GM12878 (cell line): ENCODE results near the gene TLCD2. TPM values are rescaled to one million over a fixed set of nuclear protein-coding genes. Genes with fewer than 3 reads are reported as not detected.

Experiments
- BRCA1 ChIP-seq: IDR thresholded peaks from 2 replicates; pipeline ENCODE4 v1.6.1; 2011; ENCODE audit warnings: low read depth, low read length, improper control_type of control experiment
- HDAC2 ChIP-seq: fragments of 200-600 bp; sonication (generic); IDR thresholded peaks from 2 replicates; pipeline ENCODE4 v1.6.1; 2017
- JUND ChIP-seq: IDR thresholded peaks from 2 replicates; pipeline ENCODE4 v1.6.1; 2012; ENCODE audit warnings: low read depth, mild to moderate bottlenecking, low read length, improper control_type of control experiment, moderate library complexity
- POLR2AphosphoS5 ChIP-seq: IDR thresholded peaks from 2 replicates; pipeline ENCODE4 v1.6.1; 2011; ENCODE audit warnings: mild to moderate bottlenecking, low read length, inconsistent platforms
- RBBP5 ChIP-seq: fragments of 200-600 bp; sonication (generic); conservative IDR thresholded peaks from 2 replicates; pipeline ENCODE4 v1.6.1; 2016
- RUNX3 ChIP-seq: IDR thresholded peaks from 2 replicates; pipeline ENCODE4 v1.6.1; 2012; ENCODE audit warnings: low read length, inconsistent platforms
- ZBED1 ChIP-seq: IDR thresholded peaks from 2 replicates; pipeline ENCODE4 v1.6.1; 2016; ENCODE audit warnings: borderline replicate concordance
- polyA plus RNA-seq, 11 experiments: library from polyadenylated mRNA; depleted of rRNA in 4 of 11; unstranded in 6 of 11; stranded (reverse) in 5 of 11; fragments of >200 nt; fragmentation: Nextera tagmentation in 4 of 11; fragmentation: Illumina TruSeq in 1 of 11; extraction: Ambion mirVana in 4 of 11; extraction: Trizol in 1 of 11; gene quantifications; 1 replicate in 1 of 11; 2 replicates in 10 of 11; pipeline versions ENCODE4 v1.2.1 to v1.2.3, GENCODE V29; 2011 to 2016; ENCODE audit warnings: inconsistent platforms in 2 of 11, missing spikeins in 2 of 11, low read depth in 1 of 11
- total RNA-seq, 4 experiments: library from RNA; depleted of rRNA in 3 of 4; stranded (reverse); fragments of >200 nt in 3 of 4; fragmentation: Illumina TruSeq in 1 of 4; extraction: Trizol in 1 of 4; gene quantifications; 2 replicates each; pipeline versions ENCODE4 v1.2.1 to v1.2.3, GENCODE V29; 2013 to 2021
- TF ChIP-seq, protein P1 (sequence below): fragments of 450-650 bp; IDR thresholded peaks from 2 replicates; pipeline ENCODE4 v1.6.1; 2016; ENCODE audit warnings: mild to moderate bottlenecking, moderate library complexity, borderline replicate concordance
- TF ChIP-seq, protein P2 (sequence below): fragments of 450-650 bp; IDR thresholded peaks from 2 replicates; pipeline ENCODE4 v1.6.1; 2016; ENCODE audit warnings: mild to moderate bottlenecking
- TF ChIP-seq, protein P3 (sequence below): fragments of 450-650 bp; IDR thresholded peaks from 2 replicates; pipeline ENCODE4 v1.6.1; 2018; ENCODE audit warnings: borderline replicate concordance, mild to moderate bottlenecking; ENCODE audit not compliant: partially characterized antibody
- TF ChIP-seq, protein P4 (sequence below): fragments of 450-650 bp; IDR thresholded peaks from 2 replicates; pipeline ENCODE4 v1.6.1; 2014; ENCODE audit warnings: mild to moderate bottlenecking
- TF ChIP-seq, protein P5 (sequence below): IDR thresholded peaks from 2 replicates; pipeline ENCODE4 v1.6.1; 2011; ENCODE audit warnings: low read depth, low read length, improper control_type of control experiment, borderline replicate concordance
- TF ChIP-seq, protein P6 (sequence below): fragments of 450-650 bp; conservative IDR thresholded peaks from 2 replicates; pipeline ENCODE4 v1.6.1; 2017; ENCODE audit warnings: mild to moderate bottlenecking, moderate library complexity
- TF ChIP-seq, protein P7 (sequence below): fragments of 150-350 bp; IDR thresholded peaks from 2 replicates; pipeline ENCODE4 v1.6.1; 2014; ENCODE audit warnings: mild to moderate bottlenecking, low read depth, low read length

The TLCD2 gene
- total and polyA plus RNA-seq, 10 of the 15 experiments (the other 5 are each of a cell fraction or from before 2014, with no cell fraction given): 0.02 to 0.15 (median 0.05) TPM; not detected in 2

DNA sequence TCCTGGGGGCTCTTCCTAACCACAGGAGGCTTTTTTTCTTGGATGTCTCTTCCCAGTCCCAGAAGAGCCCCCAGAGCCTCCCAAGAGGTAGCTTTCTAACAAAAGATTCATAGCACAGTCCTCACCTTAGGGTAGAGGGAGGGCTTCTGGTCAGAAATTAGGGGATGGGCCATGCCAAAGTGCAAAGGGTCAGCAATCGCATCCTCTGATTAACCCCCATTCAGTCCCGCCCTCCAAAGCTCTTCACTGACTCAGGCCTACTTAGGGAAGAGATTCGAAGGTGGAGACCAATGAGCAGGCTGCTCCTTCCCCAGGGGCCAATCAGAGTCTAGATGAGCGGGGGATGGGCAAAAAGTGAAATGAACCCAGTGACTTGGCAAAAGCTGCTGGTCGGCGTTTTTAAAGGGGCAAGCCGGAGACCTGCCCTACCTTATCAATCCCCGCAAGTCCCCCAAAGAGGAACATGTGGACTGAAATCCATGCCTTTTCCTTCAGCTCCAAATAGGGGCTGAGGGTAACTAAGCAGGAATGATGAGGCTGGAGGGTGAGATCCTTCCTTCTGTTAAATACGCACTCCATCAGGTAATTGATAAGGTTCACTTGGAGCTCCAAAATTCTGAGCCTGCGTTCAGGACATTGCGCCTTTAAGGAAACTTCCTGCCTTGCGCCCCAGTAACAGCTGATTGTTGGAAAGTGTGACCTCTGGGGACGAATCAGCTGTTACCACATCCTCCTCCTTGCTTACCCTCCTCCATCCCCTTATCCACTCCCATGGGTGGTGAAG is 6.9 kb upstream of the TLCD2 start (continued):
- TF ChIP-seq, protein P1, sequence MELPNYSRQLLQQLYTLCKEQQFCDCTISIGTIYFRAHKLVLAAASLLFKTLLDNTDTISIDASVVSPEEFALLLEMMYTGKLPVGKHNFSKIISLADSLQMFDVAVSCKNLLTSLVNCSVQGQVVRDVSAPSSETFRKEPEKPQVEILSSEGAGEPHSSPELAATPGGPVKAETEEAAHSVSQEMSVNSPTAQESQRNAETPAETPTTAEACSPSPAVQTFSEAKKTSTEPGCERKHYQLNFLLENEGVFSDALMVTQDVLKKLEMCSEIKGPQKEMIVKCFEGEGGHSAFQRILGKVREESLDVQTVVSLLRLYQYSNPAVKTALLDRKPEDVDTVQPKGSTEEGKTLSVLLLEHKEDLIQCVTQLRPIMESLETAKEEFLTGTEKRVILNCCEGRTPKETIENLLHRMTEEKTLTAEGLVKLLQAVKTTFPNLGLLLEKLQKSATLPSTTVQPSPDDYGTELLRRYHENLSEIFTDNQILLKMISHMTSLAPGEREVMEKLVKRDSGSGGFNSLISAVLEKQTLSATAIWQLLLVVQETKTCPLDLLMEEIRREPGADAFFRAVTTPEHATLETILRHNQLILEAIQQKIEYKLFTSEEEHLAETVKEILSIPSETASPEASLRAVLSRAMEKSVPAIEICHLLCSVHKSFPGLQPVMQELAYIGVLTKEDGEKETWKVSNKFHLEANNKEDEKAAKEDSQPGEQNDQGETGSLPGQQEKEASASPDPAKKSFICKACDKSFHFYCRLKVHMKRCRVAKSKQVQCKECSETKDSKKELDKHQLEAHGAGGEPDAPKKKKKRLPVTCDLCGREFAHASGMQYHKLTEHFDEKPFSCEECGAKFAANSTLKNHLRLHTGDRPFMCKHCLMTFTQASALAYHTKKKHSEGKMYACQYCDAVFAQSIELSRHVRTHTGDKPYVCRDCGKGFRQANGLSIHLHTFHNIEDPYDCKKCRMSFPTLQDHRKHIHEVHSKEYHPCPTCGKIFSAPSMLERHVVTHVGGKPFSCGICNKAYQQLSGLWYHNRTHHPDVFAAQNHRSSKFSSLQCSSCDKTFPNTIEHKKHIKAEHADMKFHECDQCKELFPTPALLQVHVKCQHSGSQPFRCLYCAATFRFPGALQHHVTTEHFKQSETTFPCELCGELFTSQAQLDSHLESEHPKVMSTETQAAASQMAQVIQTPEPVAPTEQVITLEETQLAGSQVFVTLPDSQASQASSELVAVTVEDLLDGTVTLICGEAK: peak; percentile 45; the same call in 1 of the 2 replicates
- TF ChIP-seq, protein P2, sequence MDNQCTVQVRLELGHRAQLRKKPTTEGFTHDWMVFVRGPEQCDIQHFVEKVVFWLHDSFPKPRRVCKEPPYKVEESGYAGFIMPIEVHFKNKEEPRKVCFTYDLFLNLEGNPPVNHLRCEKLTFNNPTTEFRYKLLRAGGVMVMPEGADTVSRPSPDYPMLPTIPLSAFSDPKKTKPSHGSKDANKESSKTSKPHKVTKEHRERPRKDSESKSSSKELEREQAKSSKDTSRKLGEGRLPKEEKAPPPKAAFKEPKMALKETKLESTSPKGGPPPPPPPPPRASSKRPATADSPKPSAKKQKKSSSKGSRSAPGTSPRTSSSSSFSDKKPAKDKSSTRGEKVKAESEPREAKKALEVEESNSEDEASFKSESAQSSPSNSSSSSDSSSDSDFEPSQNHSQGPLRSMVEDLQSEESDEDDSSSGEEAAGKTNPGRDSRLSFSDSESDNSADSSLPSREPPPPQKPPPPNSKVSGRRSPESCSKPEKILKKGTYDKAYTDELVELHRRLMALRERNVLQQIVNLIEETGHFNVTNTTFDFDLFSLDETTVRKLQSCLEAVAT: 0 out of 2 replicates have a peak, but pooled peaks have one; percentile 70
- TF ChIP-seq RBBP5: no peak
- TF ChIP-seq HDAC2: no peak
- no peak for TF ChIP-seq JUND
- TF ChIP-seq RUNX3: peak; percentile 87
- TF ChIP-seq, protein P3, sequence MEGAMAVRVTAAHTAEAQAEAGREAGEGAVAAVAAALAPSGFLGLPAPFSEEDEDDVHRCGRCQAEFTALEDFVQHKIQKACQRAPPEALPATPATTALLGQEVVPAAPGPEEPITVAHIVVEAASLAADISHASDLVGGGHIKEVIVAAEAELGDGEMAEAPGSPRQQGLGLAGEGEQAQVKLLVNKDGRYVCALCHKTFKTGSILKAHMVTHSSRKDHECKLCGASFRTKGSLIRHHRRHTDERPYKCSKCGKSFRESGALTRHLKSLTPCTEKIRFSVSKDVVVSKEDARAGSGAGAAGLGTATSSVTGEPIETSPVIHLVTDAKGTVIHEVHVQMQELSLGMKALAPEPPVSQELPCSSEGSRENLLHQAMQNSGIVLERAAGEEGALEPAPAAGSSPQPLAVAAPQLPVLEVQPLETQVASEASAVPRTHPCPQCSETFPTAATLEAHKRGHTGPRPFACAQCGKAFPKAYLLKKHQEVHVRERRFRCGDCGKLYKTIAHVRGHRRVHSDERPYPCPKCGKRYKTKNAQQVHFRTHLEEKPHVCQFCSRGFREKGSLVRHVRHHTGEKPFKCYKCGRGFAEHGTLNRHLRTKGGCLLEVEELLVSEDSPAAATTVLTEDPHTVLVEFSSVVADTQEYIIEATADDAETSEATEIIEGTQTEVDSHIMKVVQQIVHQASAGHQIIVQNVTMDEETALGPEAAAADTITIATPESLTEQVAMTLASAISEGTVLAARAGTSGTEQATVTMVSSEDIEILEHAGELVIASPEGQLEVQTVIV: peak; percentile 71
- TF ChIP-seq ZBED1: no peak
- TF ChIP-seq, protein P4, sequence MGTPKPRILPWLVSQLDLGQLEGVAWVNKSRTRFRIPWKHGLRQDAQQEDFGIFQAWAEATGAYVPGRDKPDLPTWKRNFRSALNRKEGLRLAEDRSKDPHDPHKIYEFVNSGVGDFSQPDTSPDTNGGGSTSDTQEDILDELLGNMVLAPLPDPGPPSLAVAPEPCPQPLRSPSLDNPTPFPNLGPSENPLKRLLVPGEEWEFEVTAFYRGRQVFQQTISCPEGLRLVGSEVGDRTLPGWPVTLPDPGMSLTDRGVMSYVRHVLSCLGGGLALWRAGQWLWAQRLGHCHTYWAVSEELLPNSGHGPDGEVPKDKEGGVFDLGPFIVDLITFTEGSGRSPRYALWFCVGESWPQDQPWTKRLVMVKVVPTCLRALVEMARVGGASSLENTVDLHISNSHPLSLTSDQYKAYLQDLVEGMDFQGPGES: peak; percentile 42; the same call in 1 of the 2 replicates
- TF ChIP-seq, protein P5, sequence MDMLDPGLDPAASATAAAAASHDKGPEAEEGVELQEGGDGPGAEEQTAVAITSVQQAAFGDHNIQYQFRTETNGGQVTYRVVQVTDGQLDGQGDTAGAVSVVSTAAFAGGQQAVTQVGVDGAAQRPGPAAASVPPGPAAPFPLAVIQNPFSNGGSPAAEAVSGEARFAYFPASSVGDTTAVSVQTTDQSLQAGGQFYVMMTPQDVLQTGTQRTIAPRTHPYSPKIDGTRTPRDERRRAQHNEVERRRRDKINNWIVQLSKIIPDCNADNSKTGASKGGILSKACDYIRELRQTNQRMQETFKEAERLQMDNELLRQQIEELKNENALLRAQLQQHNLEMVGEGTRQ: peak; percentile 64; the same call in 1 of the 2 replicates
- TF ChIP-seq BRCA1: no peak
- TF ChIP-seq, protein P6, sequence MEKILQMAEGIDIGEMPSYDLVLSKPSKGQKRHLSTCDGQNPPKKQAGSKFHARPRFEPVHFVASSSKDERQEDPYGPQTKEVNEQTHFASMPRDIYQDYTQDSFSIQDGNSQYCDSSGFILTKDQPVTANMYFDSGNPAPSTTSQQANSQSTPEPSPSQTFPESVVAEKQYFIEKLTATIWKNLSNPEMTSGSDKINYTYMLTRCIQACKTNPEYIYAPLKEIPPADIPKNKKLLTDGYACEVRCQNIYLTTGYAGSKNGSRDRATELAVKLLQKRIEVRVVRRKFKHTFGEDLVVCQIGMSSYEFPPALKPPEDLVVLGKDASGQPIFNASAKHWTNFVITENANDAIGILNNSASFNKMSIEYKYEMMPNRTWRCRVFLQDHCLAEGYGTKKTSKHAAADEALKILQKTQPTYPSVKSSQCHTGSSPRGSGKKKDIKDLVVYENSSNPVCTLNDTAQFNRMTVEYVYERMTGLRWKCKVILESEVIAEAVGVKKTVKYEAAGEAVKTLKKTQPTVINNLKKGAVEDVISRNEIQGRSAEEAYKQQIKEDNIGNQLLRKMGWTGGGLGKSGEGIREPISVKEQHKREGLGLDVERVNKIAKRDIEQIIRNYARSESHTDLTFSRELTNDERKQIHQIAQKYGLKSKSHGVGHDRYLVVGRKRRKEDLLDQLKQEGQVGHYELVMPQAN: peak; percentile 76
- TF ChIP-seq, protein P7, sequence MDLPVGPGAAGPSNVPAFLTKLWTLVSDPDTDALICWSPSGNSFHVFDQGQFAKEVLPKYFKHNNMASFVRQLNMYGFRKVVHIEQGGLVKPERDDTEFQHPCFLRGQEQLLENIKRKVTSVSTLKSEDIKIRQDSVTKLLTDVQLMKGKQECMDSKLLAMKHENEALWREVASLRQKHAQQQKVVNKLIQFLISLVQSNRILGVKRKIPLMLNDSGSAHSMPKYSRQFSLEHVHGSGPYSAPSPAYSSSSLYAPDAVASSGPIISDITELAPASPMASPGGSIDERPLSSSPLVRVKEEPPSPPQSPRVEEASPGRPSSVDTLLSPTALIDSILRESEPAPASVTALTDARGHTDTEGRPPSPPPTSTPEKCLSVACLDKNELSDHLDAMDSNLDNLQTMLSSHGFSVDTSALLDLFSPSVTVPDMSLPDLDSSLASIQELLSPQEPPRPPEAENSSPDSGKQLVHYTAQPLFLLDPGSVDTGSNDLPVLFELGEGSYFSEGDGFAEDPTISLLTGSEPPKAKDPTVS: no peak
- TF ChIP-seq POLR2AphosphoS5: peak; percentile 85
